Calu3 (cell line): ENCODE measurements around the gene TMEM238. TPM values are rescaled to one million over a fixed set of nuclear protein-coding genes. Genes with fewer than 3 reads are reported as not detected.

Experiments
- BruUV-seq: library from RNA; stranded (reverse); fragments of 400-500 nt; replicated peaks from 2 replicates; lab custom pipeline; 2021; lab: Mats Ljungman, UMichigan
- CTCF ChIA-PET: fragments of 300-600 bp; sonication (Branson Sonifier 250); formaldehyde crosslinking; loops from one replicate; lab custom pipeline; 2022; ENCODE audit warnings: antibody characterized with exemption; lab: Charles Lee
- DNase-seq: peaks from one replicate; pipeline ENCODE4 v3.0.0; 2022
- H3K27ac Mint-ChIP-seq: one replicate; pipeline ENCODE4 v1.8.0; 2022; ENCODE audit warnings: mixed read lengths; ENCODE audit not compliant: unreplicated experiment
- H3K27me3 Mint-ChIP-seq: one replicate; pipeline ENCODE4 v1.8.0; 2022; ENCODE audit warnings: mixed read lengths; ENCODE audit not compliant: unreplicated experiment
- H3K36me3 Mint-ChIP-seq: one replicate; pipeline ENCODE4 v1.8.0; 2022; ENCODE audit warnings: mild to moderate bottlenecking, moderate library complexity, mixed read lengths; ENCODE audit not compliant: insufficient read depth, unreplicated experiment
- H3K4me1 Mint-ChIP-seq: one replicate; pipeline ENCODE4 v1.8.0; 2022; ENCODE audit warnings: mild to moderate bottlenecking, low read depth, mixed read lengths; ENCODE audit not compliant: unreplicated experiment
- H3K4me3 Mint-ChIP-seq: one replicate; pipeline ENCODE4 v1.8.0; 2022; ENCODE audit warnings: mild to moderate bottlenecking, low read depth, moderate library complexity, mixed read lengths; ENCODE audit not compliant: unreplicated experiment
- H3K9me3 Mint-ChIP-seq: one replicate; pipeline ENCODE4 v1.8.0; 2022; ENCODE audit warnings: low read depth, mixed read lengths; ENCODE audit not compliant: unreplicated experiment
- CTCF ChIP-seq: fragments of 200-600 bp; IDR thresholded peaks from one replicate; pipeline ENCODE4 v1.8.0; 2022; ENCODE audit warnings: antibody characterized with exemption; ENCODE audit not compliant: unreplicated experiment
- intact Hi-C: fragments of 100-400 bp; cut with micrococcal nuclease; formaldehyde crosslinking; loops from one replicate; pipeline ENCODE4 v1.10.0; 2022; ENCODE audit not compliant: unreplicated experiment
- total RNA-seq: library from RNA; stranded (reverse); gene quantifications from 2 replicates; pipeline ENCODE4 v1.2.3, GENCODE V29; 2022

Gene TMEM238
- total RNA-seq, 1 experiment from 2014 or later, result 38.8 TPM

GRCh38 chr19:55387736-55388497 lies 3.8 kb upstream of the TMEM238 start:
- CTCF ChIA-PET, result no interaction called here
- Mint-ChIP-seq H3K9me3 (no peaks in the 10 kb centered on the region), H3K27ac (peak overlapping the region; percentile 42), H3K36me3 (peaks cover 95% of the 10 kb centered on the region), H3K27me3 (no peaks in the 10 kb centered on the region), H3K4me1 (peaks cover 31% of the 10 kb centered on the region), H3K4me3 (peak overlapping the region; percentile 91)
- intact Hi-C loops, result loop anchor here (10.0 kb wide), 2 partner anchors 243 to 247 kb away; partner anchors contain the start of gene TNNT1
- no peak for TF ChIP-seq CTCF
- no TSS peak for BruUV-seq
- no peak for DNase-seq

- Mint-ChIP-seq H3K9me3 (no peaks in the 10 kb centered on the region), H3K36me3 (peaks cover 95% of the 10 kb centered on the region), H3K27me3 (no peaks in the 10 kb centered on the region), H3K4me1 (peaks cover 45% of the 10 kb centered on the region), H3K27ac (peak overlapping the region; percentile 97), H3K4me3 (peak overlapping the region; percentile 91)
- no peak for TF ChIP-seq CTCF
- BruUV-seq, result no TSS peak
- CTCF ChIA-PET, result no interaction called here
- no peak for DNase-seq
- intact Hi-C loops, result loop anchor here (10.0 kb wide), 2 partner anchors 242 to 248 kb away; partner anchors contain the start of gene TNNT1
Measured at GRCh38 chr19:55386493-55386971, 2.4 kb upstream of the TMEM238 start.

GRCh38 chr19:55385724-55386492 lies 1.8 kb upstream of the TMEM238 start, which contains the start of gene RPL28:
RPL28 (plus strand) TSS chr19:55385932; CDS start chr19:55386358, 426 bp downstream.
- intact Hi-C loops, result loop anchor here (10.0 kb wide), 2 partner anchors 241 to 249 kb away; partner anchors contain the start of gene TNNT1
- DNase-seq, result peak; percentile 99
- Mint-ChIP-seq H3K9me3 (no peaks in the 10 kb centered on the region), H3K36me3 (peaks cover 92% of the 10 kb centered on the region), H3K4me3 (peak within 1 kb of the TSS; percentile 91), H3K27ac (peak within 1 kb of the TSS; percentile 97), H3K27me3 (no peaks in the 10 kb centered on the region), H3K4me1 (peaks cover 49% of the 10 kb centered on the region)
- CTCF ChIA-PET, result no interaction called here
- no peak for TF ChIP-seq CTCF
- BruUV-seq, result TSS peak; percentile 71
